Breast epithelium (tissue), 3 donors: ENCODE results near the gene RPAP2.

ENCODE experiments used
- CTCF ChIP-seq, 3 donors: fragments of 450-650 bp; IDR thresholded peaks; one replicate each; pipeline ENCODE4 v1.5.1; 2016 to 2017; ENCODE audit warnings: antibody characterized with exemption in 3 of 3, mild to moderate bottlenecking in 3 of 3, moderate library complexity in 3 of 3
- POLR2A ChIP-seq: fragments of 450-650 bp; IDR thresholded peaks from one replicate; pipeline ENCODE4 v1.6.1; 2016; ENCODE audit warnings: antibody characterized with exemption, mild to moderate bottlenecking, moderate library complexity
- POLR2AphosphoS5 ChIP-seq, 3 donors: sonication (generic); formaldehyde crosslinking; IDR thresholded peaks; one replicate each; pipeline ENCODE4 v1.6.1; 2017; ENCODE audit warnings: antibody characterized with exemption in 3 of 3

- TF ChIP-seq POLR2AphosphoS5 (IDR thresholded peaks at IDR 0.05) (no peak), CTCF (IDR thresholded peaks at IDR 0.05) (no peak), POLR2A (no peak)
These were observed 23.9 kb upstream of the RPAP2 start for GRCh38 chr1:92274939-92275338.
